Prostate gland (tissue), 2 donors: ENCODE measurements around the gene PTPN23. TPM values are rescaled to one million over a fixed set of nuclear protein-coding genes. Genes with fewer than 3 reads are reported as not detected.
"Not testable (repeated sequence)": the region's sequence is repeated elsewhere in the genome, so short reads cannot be mapped to it uniquely, and the experiment has no call there.

Experiments used
- DNase-seq: peaks from one replicate; pipeline ENCODE4 v3.0.0-alpha.2; 2019; ENCODE audit warnings: low spot score
- H3K27ac ChIP-seq, 2 donors: fragments of 200-600 bp; sonication (generic); 2 replicates each; pipeline ENCODE4 v1.5.1; 2017 to 2019
- H3K27me3 ChIP-seq: fragments of 200-600 bp; sonication (generic); replicated peaks from 2 replicates; pipeline ENCODE4 v1.5.1; 2019; ENCODE audit not compliant: insufficient read depth
- H3K36me3 ChIP-seq, 2 donors: fragments of 200-600 bp; sonication (generic); 1 replicate in 1 of 2; 2 replicates in 1 of 2; pipeline versions ENCODE4 v1.5.1 to v1.8.1; 2017 to 2019
- H3K4me1 ChIP-seq: fragments of 200-600 bp; sonication (generic); replicated peaks from 2 replicates; pipeline ENCODE4 v1.5.1; 2019
- H3K4me3 ChIP-seq, 2 donors: fragments of 200-600 bp; sonication (generic); 2 replicates each; pipeline ENCODE4 v1.5.1; 2017 to 2019
- H3K9me3 ChIP-seq: fragments of 200-600 bp; sonication (generic); 2 replicates; pipeline ENCODE4 v1.5.1; 2017
- POLR2A ChIP-seq: fragments of 450-650 bp; IDR thresholded peaks from one replicate; pipeline ENCODE4 v1.6.1; 2016; ENCODE audit warnings: antibody characterized with exemption, mild to moderate bottlenecking
- POLR2AphosphoS5 ChIP-seq: sonication (generic); formaldehyde crosslinking; IDR thresholded peaks from one replicate; pipeline ENCODE4 v1.6.1; 2017; ENCODE audit warnings: antibody characterized with exemption
- WGBS: methylation state at CpG from one replicate; pipeline ENCODE4 v1.1.5; 2018; 5-methylcytosine and 5-hydroxymethylcytosine counted together
- intact Hi-C: fragments of 100-400 bp; cut with DNase I; formaldehyde crosslinking; loops from one replicate; pipeline ENCODE4 v1.14.2; 2022
- total RNA-seq, 2 donors: library from RNA; depleted of rRNA; stranded (reverse); fragments of >200 nt; gene quantifications; one replicate each; pipeline ENCODE4 v1.1.0, GENCODE V29; 2016
- TF ChIP-seq, protein P1 (sequence below), 4 experiments: fragments of 200-600 bp in 2 of 4; fragments of 450-650 bp in 2 of 4; sonication (generic) in 2 of 4; IDR thresholded peaks; 1 replicate in 3 of 4; 2 replicates in 1 of 4; pipeline ENCODE4 v1.5.1; 2016 to 2019; ENCODE audit warnings: antibody characterized with exemption in 4 of 4, mild to moderate bottlenecking in 2 of 4, moderate library complexity in 2 of 4

Gene PTPN23
- total RNA-seq, 2 donors from 2014 or later: 31.7 to 47.4 TPM

DNA sequence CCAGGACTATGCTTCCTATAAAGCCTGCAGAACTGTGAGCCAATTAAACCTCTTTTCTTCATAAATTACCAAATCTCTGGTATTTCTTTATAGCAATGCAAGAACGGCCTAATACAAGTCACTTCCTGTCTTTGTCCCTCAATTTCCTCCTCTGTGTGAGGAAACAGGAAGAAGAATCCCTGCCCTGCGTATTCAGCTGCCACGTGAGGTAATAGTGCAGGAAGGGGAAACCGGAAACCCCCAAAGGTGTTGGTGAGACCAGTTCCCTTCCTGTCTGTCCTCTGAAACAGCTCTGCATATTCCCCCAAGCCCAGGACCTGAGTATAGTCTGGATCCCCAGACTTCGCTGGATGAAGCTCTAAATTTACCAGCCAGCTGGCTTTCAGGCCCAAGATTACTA lies 18.1 kb upstream of the PTPN23 start:
- 56% methylated on average over 5 of the region's 5 CpGs for WGBS
- H3K36me3 ChIP-seq: no peaks in the 10 kb centered on the region
- no peak overlapping the region for H3K4me3 ChIP-seq
- no peak for TF ChIP-seq POLR2AphosphoS5
- TF ChIP-seq POLR2A: no peak
- TF ChIP-seq, protein P1, sequence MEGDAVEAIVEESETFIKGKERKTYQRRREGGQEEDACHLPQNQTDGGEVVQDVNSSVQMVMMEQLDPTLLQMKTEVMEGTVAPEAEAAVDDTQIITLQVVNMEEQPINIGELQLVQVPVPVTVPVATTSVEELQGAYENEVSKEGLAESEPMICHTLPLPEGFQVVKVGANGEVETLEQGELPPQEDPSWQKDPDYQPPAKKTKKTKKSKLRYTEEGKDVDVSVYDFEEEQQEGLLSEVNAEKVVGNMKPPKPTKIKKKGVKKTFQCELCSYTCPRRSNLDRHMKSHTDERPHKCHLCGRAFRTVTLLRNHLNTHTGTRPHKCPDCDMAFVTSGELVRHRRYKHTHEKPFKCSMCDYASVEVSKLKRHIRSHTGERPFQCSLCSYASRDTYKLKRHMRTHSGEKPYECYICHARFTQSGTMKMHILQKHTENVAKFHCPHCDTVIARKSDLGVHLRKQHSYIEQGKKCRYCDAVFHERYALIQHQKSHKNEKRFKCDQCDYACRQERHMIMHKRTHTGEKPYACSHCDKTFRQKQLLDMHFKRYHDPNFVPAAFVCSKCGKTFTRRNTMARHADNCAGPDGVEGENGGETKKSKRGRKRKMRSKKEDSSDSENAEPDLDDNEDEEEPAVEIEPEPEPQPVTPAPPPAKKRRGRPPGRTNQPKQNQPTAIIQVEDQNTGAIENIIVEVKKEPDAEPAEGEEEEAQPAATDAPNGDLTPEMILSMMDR (IDR thresholded peaks at IDR 0.05): no peak
- no peaks in the 10 kb centered on the region for H3K4me1 ChIP-seq
- intact Hi-C loops: no loop called here
- no peaks in the 10 kb centered on the region for H3K9me3 ChIP-seq
- no peaks in the 10 kb centered on the region for H3K27me3 ChIP-seq
- no peak for DNase-seq
- no peak overlapping the region for H3K27ac ChIP-seq

DNA sequence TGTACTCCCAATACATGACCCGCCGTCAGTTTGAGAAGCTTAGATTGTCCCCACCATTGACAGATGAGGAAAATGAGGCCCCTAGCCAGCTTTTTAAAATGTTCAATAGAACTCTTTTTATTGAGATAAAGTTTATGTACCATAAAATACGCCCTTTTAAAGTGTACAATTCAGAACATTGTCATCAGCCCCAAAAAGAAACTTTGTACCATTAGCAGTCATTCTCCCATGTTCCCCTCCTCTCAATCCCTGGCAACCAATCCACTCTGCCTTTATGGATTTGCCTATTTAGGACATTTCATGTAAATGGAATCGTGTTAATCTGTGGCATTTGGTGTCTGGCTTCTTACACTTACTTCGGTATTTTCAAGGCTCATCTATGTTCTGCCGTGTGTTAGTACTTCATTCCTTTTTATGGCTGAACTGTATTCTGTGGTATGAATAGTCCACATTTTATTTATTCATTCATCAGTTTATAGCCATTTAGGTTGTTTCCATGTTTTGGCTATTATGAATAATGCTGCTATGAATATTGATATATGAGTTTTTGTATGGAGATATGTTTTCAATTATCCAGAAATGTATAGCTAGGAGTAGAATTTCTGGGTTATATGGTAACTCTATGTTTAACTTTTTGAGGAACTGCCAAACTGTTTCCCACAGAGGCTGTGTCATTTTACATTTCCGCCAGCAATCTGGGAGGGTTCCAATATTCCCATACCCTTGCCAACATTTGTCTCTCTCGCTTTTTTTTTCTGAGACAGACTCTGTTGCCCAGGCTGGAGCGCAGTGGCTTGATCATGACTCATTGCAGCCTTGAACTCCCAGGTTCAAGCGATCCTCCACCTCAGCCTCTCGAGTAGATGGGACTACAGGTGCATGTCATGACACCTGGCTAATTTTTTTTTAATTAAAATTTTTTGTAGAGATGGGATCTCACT lies 15.3 kb upstream of the PTPN23 start:
- intact Hi-C loops: no loop called here
- no peak overlapping the region for H3K4me3 ChIP-seq

DNA sequence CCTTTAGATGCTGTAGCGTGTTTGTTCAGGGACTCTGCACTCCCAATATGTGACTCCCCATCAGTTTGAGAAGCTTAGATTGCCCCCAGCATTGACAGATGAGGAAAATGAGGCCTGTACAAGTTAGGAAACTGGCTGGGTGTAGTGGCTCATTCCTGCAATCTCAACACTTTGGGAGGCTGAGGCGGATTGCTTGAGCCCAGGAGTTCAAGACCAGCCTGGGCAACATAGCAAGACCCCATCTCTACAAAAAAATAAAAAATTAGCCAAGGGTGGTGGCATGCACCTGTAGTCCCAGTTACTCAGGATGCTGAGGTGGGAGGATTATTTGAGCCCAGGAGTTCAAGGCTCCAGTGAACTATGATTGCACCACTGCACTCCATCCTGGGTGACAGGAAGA lies 14.0 kb upstream of the PTPN23 start:
- intact Hi-C loops: no loop called here
- H3K27me3 ChIP-seq: no peaks in the 10 kb centered on the region
- DNase-seq: no peak
- no peaks in the 10 kb centered on the region for H3K9me3 ChIP-seq
- WGBS: 100% methylated on average over 2 of the region's 2 CpGs
- H3K36me3 ChIP-seq: no peaks in the 10 kb centered on the region
- no peak overlapping the region for H3K27ac ChIP-seq
- H3K4me1 ChIP-seq: no peaks in the 10 kb centered on the region
- no peak overlapping the region for H3K4me3 ChIP-seq
- TF ChIP-seq POLR2A: no peak
- no peak for TF ChIP-seq POLR2AphosphoS5
- TF ChIP-seq, protein P1 (IDR thresholded peaks at IDR 0.05): no peak

More for the DNA sequence above, 15.3 kb upstream of the PTPN23 start:
- TF ChIP-seq POLR2A (no peak), POLR2AphosphoS5 (peak; percentile 35)
- TF ChIP-seq, protein P1 (IDR thresholded peaks at IDR 0.05): no peak
- Histone ChIP-seq H3K4me1 (no peaks in the 10 kb centered on the region), H3K27me3 (no peaks in the 10 kb centered on the region), H3K36me3 (no peaks in the 10 kb centered on the region), H3K9me3 (no peaks in the 10 kb centered on the region), H3K27ac (no peak overlapping the region)
- DNase-seq: peak; percentile 30
- WGBS: 28% methylated on average over 11 of the region's 11 CpGs

DNA sequence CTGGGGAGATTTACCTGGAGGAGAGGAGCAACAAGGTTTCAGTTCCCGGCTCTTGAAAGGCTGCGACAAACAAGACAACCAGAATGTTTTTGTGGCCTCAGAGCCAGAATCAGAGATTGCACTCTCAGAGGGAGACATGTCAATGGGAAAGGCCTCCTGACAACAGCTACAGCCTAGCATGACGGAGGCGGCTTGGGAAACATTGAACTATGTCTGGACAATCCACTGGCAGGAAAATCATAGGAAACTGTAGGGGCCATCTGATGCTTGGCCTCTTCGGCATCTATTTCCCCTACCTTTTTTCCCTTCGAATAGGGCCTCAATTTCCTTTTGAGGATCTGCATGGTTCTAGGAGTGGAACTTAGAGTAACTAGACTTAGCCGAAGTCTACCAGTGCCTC lies 13.2 kb upstream of the PTPN23 start:
- no peaks in the 10 kb centered on the region for H3K4me1 ChIP-seq
- no peak for TF ChIP-seq POLR2A
- TF ChIP-seq, protein P1 (IDR thresholded peaks at IDR 0.05): no peak
- no peak for TF ChIP-seq POLR2AphosphoS5
- no peak overlapping the region for H3K27ac ChIP-seq
- no peaks in the 10 kb centered on the region for H3K36me3 ChIP-seq
- no peak for DNase-seq
- intact Hi-C loops: no loop called here
- H3K9me3 ChIP-seq: no peaks in the 10 kb centered on the region
- H3K4me3 ChIP-seq: no peak overlapping the region
- no peaks in the 10 kb centered on the region for H3K27me3 ChIP-seq
- WGBS: 93% methylated on average over 7 of the region's 7 CpGs

DNA sequence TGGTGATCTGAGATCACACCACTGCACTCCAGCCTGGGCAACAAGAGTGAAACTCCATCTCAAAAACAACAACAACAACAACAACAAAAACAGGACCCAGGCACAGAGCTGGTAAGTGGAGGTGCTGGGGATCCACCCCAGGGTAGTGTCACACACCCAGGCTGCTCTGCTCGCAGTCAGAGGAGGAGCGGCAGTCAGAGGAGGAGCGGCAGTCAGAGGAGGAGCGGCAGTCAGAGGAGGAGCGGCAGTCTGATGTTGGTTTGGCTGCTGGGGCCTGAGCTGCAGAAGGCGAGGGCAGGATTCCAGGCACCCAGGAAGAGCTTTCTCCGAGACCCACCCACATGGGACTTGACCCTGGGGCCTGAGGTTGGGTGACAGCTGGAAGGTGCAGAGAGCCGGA lies 10.8 kb upstream of the PTPN23 start:
- 86% methylated on average over 8 of the region's 8 CpGs for WGBS
- intact Hi-C loops: not testable (repeated sequence)

More for the DNA sequence above, 10.8 kb upstream of the PTPN23 start:
- H3K9me3 ChIP-seq, H3K36me3 ChIP-seq, H3K4me1 ChIP-seq, H3K4me3 ChIP-seq, H3K27ac ChIP-seq, DNase-seq, H3K27me3 ChIP-seq: not testable (repeated sequence)
